Measurements from ENCODE around the gene PMEPA1. TPM values are rescaled to one million over a fixed set of nuclear protein-coding genes. Genes with fewer than 3 reads are reported as not detected.

PMEPA1 gene
- total RNA-seq, 1 donor from 2014 or later = 7.4 TPM

DNA sequence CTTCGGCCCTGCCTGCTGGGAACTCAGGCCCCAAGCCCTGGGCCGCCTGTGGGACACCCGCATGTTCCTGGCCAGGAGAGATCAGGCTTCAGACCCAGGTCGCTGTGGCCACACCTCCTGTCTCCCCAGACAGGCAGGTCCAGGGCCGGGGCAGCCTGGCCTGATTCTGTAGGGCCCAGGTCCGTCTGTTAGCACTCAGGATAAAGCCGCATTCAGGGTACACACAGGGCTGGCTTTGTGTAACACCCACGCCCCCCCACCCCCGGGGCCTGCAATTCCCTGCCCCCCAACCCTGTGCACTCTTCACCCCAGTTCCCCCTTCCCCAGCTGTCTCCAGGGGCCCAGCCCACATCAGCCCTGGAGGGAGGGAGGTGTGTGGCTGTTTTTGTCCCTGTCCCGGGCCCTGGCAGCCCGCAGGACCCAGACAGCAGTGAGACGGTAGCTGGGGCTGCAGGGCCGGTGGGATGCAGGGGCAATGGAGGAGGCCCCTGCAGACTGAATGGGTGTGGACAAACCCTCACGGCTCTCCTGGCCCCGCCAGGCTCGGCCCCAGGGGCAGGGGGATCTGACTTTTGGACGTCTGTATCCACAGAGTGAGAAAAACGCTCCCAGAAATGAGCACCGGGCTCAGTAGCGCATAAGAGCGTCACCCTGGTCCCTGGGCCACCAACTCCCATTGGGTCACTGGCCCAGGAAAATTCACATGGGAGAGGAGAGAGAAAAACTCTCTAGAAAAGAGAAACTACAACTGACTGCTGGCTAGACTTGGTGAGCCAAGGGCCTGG is 47.2 kb downstream of the PMEPA1 start:
- no peak for DNase-seq (ENCODE audit: low read depth)

DNA sequence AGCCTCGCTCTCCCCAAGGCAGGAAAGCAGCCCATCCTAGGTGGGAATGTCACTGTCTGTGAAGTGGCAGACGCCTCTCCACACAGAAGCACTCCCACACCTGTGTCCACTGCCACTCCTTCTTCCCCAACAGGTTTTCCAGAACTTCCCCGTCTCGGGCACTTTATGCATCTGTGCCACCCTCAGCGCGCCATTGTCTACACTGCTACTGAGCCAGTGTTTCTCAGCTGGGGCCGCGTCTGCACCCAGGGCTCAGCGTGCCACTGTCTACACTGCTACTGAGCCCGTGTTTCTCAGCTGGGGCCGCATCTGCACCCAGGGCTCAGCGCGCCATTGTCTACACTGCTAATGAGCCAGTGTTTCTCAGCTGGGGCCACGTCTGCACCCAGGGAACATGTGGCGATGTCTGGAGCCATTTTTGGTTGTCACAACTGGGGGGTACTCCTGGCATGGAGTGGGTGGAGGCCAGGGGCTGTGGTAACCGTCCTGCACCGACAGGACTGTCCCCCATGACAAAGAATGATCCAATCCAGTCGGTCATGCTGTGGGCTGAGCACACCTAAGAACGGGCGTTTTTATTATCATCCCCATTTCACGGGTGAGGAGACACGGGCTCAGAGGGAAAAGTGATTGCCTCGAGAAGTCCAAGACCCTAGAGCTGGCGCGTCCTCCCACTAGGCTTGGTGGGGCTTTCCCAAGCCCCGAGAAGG is 47.9 kb downstream of the PMEPA1 start:
- DNase-seq (ENCODE audit: low read depth) = no peak

GRCh38 chr20:57660922-57661745 is 48.7 kb downstream of the PMEPA1 start:
- DNase-seq (ENCODE audit: low read depth) = no peak

DNA sequence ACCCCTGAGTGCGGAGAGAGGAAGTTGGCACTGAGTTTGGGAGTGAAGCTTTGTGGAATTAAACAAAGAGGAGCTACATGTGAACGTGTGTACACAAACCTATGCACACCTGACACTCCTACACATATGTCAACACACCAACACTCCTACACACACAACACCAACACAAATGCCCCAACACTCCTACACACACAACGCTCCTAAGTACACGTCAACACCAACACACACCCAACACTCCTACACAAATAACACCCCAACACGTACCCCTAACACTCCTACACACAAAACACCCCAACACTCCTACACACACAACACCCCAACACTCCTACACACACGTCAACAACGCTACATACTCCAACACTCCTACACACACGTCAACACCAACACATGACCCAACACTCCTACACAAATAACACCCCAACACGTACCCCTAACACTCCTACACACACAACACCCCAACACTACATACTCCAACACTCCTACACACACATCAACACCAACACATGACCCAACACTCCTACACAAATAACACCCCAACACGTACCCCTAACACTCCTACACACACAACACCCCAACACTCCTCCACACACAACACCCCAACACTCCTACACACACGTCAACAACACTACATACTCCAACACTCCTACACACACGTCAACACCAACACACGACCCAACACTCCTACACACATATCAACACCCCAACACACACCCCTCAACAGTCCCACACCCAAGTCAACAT is 49.5 kb downstream of the PMEPA1 start:
- no peak for DNase-seq (ENCODE audit: low read depth)

DNA sequence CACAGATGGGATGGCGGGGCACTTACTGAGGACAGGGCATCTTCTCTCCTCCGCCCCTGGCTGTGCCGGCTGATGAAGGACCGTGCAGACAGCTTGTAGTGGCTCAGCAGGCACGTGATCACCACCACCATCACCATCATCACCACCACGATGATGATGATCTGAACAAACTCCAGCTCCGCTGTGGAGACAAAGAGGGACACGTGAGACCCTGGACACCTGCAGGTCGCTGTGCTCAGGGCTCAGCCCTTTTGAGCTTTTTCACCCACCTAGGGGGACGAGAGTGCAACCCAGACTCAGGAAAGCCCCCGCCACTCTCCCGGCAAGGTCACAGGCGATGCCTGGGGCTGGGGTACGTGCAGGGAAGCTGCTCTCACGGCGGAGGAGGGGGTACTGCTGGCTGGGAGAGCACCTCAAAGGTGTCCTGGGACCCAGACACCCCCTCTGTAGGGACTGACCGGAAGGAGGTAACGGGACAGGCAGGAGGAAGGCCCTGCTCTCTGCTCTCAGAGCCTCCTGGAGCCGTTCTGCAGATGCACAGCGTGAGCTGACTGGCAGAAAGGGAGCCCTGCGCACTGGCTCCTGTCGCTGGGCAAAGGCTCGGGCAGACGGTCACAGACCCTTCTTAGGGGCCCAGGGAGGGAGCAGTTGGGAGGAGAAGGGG is 50.2 kb downstream of the PMEPA1 start:
- no peak for DNase-seq (ENCODE audit: low read depth)

GRCh38 chr20:57658833-57659516 is 50.8 kb downstream of the PMEPA1 start:
- DNase-seq (ENCODE audit: low read depth) = no peak

DNA sequence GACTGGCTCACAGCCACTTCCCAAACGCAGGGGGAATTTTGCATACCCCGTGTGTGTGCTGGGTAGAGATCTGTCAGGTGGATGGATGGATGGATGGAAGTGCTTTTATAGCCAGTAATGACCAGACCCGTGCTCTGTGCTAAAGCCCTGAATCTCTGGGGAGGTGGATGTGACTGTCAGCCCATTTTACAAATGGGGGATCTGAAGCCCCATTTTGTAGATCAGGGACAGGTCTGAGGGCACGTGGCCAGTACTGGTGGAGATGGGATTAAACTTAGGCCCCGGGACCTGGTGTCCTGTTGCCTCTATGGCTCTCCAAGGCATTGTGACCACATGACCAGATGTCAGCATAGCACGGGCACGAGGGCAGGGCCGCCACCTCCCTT is 51.4 kb downstream of the PMEPA1 start:
- DNase-seq (ENCODE audit: low read depth) = no peak

DNA sequence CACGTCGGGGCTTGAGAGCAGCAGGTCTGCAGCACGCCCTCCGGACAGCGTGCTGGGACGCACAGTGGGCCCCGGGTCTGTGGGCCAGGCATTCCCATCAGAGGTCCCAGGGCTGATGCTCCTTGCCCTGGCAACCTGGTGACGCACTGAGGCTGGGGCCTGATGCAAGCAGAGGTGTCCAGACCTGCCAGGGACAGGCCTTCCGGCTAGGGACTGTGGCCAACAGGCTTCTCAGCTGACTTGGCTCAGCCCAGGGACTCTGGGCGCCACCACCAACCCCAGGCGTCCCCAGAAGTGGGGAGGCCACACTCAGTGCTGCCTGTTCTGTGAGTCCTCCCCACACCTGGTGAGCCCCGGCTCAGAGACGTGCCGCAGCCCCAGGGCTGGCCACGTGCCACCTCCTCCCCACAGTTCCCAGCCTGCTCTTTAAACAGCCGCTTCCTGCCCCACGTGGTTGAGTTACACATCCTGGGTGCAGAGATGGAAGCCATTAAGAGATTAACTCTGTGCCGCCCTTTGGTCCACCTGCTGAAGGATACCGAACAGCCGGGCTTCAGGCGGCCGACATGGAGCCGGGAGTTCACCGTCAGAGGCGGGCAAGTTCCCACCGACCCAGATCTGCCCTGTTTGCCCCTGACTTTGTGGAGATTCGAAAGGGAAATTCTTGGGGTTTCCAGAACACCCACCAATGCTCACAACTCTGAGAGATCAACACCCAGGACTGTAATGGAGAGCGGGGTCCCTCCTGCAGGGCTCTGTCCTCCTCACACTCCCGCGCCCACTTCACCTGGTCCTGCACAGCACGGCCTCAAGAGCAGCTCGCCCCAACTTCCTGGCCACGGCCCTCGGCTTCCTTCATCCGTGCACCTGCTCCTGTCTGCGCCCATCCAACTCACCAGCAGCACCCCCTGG is 52.0 kb downstream of the PMEPA1 start:
- DNase-seq (ENCODE audit: low read depth) = no peak

DNA sequence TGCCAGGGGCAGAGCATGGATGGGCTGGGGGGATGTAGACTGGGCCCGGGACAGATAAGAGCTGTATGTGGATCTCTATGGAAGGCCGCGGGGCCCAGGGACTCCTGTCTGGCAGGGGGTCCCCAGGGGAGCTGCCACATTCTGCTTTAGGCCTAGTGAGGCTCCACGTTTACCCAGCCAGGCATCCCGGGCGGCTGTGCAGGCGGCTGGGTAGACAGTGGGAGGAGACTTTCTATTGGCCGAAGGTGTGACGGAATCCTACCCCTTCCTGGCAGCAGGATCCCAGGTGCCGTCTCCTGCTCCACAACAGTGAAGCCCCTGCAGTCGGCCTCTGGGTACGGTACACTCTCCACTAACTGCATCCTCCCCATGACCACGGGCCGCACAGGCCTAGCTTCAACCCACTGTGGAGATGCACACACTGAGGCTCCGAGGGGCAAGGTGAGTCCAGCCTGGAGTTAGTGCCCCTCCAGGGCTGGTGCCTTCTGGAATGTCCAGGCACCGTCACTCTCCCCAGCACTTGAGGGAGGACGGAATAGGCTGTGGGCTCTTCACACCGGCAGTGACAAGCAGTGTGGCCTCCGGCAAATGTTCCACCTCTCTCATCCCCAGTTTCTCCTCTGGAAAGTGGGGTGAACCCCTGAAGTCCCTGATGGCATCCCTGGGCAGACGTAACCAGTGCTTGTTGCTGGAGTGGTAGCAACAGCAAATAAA is 52.8 kb downstream of the PMEPA1 start:
- no peak for DNase-seq (ENCODE audit: low read depth)

GRCh38 chr20:57656252-57656820 is 53.5 kb downstream of the PMEPA1 start:
- no peak for DNase-seq (ENCODE audit: low read depth)

DNA sequence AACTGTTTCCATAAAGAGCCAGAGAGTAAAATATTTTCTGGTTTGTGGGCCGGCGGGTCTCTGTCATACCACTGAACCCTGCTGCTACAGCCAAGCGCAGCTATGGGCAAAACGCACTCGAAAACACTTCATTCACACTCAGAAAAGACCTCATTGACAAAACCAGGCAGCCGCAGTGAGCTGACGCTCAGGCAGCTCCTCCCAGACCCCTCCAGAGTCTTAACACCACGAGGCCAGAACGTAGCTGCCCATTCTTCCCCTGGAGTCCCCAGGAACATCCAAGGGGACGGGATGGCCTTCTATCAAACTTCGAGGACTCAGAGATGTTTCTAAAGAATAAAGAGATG is 54.0 kb downstream of the PMEPA1 start:
- DNase-seq (ENCODE audit: low read depth) = no peak

DNA sequence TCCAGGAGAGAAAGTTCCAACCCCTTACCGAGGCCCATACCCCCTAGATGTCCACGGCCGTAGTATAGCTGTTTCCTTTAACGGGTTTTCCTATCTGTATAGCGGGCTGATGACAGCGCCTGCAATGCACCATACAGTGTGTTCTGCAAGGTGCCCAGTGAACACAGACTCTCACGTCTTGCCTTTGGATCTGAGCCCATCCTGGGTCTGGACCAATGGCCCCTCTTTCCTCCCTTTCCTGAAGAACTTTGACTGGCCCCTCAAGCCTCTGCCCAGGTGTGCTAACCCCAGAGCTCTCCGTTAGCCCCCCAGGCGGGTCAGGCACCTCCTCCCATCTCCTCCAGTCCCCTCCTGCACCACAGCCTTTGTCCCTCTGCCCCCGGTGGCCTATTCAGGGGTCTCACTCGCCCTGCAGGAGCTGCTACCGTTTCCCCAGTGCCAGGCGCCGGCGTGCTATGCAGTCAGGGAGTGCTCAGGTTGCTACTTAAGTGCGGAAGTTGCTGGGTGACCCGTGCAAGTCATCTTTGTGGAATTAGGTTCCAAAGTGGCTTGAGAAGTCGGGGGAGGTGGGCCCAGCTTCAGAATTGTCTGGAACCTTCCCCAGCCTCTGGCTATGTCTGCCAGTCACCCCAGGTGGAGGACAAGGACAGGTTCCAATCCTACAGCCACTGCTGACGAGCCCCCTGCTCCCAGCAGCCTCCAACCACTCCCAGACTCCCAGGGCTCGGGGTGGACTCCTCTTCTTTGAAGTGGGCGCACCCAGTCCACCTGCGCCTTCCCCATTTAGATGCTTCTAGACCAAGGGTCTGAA is 54.6 kb downstream of the PMEPA1 start:
- DNase-seq (ENCODE audit: low read depth) = no peak

DNA sequence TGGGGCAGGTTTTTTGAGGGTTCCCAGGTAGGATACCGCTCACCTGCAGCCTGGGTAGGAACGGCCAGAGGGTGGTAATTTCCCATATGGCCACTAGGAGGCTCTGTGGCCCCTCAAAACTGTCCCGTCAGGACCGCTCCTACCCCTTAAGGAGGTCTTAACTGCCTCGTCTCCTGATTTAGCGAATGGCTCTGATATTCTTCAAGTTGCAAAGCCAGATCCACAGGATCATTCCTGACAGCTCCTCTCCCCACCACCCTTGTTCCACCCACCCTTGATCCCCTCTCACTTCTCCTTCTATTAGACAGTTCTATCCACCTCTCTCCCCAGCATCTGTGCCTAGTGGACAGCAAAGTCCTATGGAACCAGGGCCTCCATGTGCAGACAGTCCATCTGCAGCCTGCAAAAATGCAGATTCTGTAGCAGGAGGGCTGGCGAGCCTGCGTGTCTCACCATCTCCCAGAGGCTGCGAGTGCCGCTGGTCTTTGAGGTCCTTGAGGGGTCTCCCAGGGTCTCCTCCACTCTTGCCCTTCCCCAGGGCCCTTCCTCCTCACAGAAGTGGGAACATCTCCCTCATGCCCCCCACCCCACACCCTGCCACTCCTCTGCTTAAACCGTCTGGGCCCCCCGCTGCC is 55.3 kb downstream of the PMEPA1 start:
- peak; percentile 56 for DNase-seq (ENCODE audit: low read depth)

DNA sequence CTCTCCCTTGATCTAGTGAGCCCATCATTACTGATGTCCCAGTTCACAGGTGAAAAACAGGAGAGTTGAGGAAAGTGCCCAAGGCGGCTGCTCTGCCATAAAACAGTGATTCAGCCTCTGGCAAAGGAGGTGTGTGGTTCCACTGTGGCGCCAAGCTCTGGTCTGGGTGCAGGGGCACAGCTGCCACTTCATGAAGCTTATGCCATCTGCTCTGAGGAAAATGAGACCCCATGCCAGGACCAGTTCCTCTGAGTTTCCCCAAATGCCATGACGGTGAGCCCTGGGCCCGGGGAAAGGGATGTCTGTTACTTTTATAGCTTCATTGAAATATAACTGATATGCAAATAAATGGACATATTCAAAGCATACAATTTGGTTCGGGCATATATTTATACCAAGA is 55.9 kb downstream of the PMEPA1 start:
- DNase-seq (ENCODE audit: low read depth) = peak; percentile 32

DNA sequence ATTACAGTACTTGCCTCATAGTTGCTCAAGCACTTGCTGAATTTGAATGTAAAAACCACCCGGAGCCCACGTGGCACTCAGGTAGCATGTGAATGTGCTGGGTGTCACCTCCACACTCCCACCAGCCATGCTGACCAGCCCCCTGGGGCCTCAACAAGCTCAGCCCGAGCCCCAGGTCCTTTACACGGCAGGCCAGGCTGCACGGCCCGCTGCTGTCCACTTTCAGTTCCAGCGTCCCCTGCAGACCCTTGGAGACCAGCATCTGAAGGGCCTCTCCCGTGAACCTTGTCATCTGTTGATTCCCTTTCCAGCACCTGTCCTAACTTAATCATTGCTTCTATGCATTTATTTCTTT is 56.3 kb downstream of the PMEPA1 start:
- no peak for DNase-seq (ENCODE audit: low read depth)

DNA sequence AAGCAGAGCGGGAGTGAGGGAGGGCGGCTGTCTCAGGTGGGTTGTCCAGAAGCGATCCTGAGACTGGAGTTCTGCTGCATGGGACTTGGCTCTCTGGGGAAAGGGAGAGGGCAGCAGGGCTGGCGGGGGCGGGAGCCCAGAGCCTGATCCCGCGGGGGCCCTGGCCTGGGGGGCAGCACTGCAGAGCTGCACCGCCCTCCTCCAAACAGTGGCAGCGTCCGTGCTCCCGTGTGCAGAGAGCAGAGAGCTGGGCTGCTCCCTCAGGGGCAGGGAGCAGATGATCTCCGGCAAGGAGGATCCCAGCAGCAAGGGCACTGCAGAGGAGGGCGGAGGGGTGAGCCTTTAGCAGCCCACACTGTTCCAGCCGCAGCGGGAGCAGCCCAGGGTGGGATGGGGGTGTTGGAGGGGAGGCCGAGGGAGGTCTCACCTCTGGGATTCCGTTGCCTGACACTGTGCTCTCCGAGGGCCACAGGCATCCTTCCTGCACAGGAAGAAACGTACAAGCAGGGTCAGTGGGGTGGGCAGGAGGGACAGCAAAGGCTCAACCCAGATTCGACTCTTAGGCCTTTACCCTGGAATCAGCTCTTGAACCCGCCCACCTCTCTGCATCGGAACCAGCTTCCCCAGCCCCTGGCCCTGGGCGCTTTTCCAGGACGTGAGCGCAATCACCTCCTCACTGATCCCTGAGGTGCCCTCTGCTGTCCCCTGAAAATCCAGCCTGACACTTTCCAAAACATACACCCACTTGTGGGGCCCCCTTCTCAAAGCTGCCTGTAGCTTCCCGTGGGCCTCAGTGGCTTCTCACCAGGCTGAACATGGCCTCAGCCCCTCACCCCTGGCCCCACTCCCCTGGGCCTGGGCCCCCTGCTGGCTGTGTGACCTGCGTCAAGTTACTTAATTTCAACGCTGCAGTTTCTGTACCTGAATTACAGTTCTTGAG is 56.9 kb downstream of the PMEPA1 start:
- DNase-seq (ENCODE audit: low read depth) = no peak

Data from myocyte (in vitro differentiated cells).